Hair follicular keratinocyte (primary cell): Measurements from ENCODE around the gene SECISBP2. TPM values are rescaled to one million over a fixed set of nuclear protein-coding genes. Genes with fewer than 3 reads are reported as not detected.

ENCODE experiments used
- total RNA-seq: library from RNA; depleted of rRNA; stranded (reverse); fragments of >200 nt; gene quantifications from 2 replicates; pipeline ENCODE4 v1.2.3, GENCODE V29; 2015

SECISBP2 gene, protein sequence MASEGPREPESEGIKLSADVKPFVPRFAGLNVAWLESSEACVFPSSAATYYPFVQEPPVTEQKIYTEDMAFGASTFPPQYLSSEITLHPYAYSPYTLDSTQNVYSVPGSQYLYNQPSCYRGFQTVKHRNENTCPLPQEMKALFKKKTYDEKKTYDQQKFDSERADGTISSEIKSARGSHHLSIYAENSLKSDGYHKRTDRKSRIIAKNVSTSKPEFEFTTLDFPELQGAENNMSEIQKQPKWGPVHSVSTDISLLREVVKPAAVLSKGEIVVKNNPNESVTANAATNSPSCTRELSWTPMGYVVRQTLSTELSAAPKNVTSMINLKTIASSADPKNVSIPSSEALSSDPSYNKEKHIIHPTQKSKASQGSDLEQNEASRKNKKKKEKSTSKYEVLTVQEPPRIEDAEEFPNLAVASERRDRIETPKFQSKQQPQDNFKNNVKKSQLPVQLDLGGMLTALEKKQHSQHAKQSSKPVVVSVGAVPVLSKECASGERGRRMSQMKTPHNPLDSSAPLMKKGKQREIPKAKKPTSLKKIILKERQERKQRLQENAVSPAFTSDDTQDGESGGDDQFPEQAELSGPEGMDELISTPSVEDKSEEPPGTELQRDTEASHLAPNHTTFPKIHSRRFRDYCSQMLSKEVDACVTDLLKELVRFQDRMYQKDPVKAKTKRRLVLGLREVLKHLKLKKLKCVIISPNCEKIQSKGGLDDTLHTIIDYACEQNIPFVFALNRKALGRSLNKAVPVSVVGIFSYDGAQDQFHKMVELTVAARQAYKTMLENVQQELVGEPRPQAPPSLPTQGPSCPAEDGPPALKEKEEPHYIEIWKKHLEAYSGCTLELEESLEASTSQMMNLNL
- 9.7 and 13.8 TPM in 2 replicates for total RNA-seq

GRCh38 chr9:89318123-89319014 is at the start of gene SECISBP2:
Gene SECISBP2, plus strand, starts transcription at chr9:89318500. Its CDS starts 77 bp downstream, at chr9:89318577.

DNA sequence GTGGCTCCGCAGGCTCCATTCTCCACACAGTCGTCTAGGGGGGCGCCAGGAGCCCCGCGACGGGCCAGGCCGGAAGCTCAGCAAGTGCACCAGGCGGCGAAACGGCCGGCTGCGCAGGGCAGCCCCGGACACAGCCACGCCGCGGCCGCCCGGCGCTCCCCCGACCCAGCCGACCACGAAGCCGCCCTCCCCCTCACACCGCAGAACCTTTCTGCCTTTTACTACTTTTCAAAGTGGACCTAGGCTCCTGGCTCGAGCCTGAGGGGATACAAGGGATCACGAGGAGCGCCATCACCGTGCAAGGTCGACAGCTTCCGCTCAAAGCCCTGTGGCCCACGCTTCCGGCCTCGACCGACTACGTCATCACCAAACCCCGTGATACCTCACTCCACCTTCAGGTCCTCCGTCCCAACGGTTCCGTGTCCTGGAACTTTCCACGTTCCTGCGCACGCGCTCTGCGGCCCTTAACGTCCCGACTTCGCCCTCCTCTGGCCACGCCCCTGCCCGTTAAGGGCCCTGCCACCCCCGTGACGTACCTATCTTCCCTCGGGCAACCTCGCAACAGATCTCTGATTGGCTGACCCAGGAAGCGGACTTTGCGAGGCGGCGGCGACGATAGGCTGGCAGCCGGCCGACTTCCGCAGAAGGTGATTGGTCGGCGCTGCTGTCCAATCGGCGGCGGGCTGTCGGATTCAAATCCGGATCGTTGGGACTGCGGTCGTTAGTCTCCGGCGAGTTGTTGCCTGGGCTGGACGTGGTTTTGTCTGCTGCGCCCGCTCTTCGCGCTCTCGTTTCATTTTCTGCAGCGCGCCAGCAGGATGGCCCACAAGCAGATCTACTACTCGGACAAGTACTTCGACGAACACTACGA is 7.6 kb upstream of the SECISBP2 start, which contains the start of gene CKS2:
CKS2 (plus strand) TSS at position 721 of the 871 bp plus-strand sequence; CDS start at position 819, 98 bp downstream.

Other genes starting within 250 kb of the SECISBP2 start
- 0.04 and 0.94 TPM in 2 replicates for gene SHC3, start 139.7 kb upstream of the SECISBP2 start, total RNA-seq
- 194 and 416 TPM in 2 replicates for gene CKS2, start 7.3 kb upstream of the SECISBP2 start, total RNA-seq
- gene SEMA4D, start 179.6 kb downstream of the SECISBP2 start, total RNA-seq: 0.16 and 1.6 TPM in 2 replicates